Mucosa of descending colon (tissue), 3 donors: ENCODE results near the gene CD46. TPM values are rescaled to one million over a fixed set of nuclear protein-coding genes. Genes with fewer than 3 reads are reported as not detected.

Source experiments
- ATAC-seq: fragments of 200-7000 bp; cut with Tn5 transposase; one replicate; pipeline ENCODE4 v1.9.1; 2020; ENCODE audit warnings: mild to moderate bottlenecking, moderate library complexity
- DNase-seq, 3 donors: peaks; one replicate each; pipeline ENCODE4 v3.0.0-alpha.2; 2020
- H3K36me3 ChIP-seq: fragments of 200-600 bp; one replicate; pipeline ENCODE4 v1.8.0; 2021; ENCODE audit warnings: low read depth, mild to moderate bottlenecking
- H3K4me1 ChIP-seq: fragments of 200-600 bp; one replicate; pipeline ENCODE4 v1.8.0; 2021; ENCODE audit warnings: low read depth, mild to moderate bottlenecking
- H3K4me3 ChIP-seq: fragments of 200-600 bp; one replicate; pipeline ENCODE4 v1.8.0; 2021; ENCODE audit warnings: mild to moderate bottlenecking
- H3K9me3 ChIP-seq: fragments of 200-600 bp; one replicate; pipeline ENCODE4 v1.8.0; 2021; ENCODE audit warnings: mild to moderate bottlenecking
- CTCF ChIP-seq: fragments of 200-600 bp; IDR thresholded peaks from one replicate; pipeline ENCODE4 v1.8.0; 2022; ENCODE audit warnings: antibody characterized with exemption, mild to moderate bottlenecking
- intact Hi-C, 2 donors: fragments of 100-400 bp; cut with DNase I in 1 of 2; cut with micrococcal nuclease in 1 of 2; formaldehyde crosslinking; loops; one replicate each; pipeline versions ENCODE4 v1.11.0 to v1.11.1; 2022; cut with DNase I, micrococcal nuclease
- total RNA-seq, 3 donors: library from RNA; stranded (reverse); fragmentation: NEBNext Ultra II Directional in 2 of 3; extraction: Animal tissue kit (Norgen Biotek cat#: 25700) in 2 of 3; gene quantifications; one replicate each; pipeline versions ENCODE4 v1.2.1 to v1.2.4, GENCODE V29; 2021 to 2023
- donor health status: DM: no; HTN: no; CAD: no; lungs with moderate emphysema.
- donor health status: DM: no; HTN: no; CAD: no.
- donor health status: DM: no; HTN: yes; CAD: no.

The CD46 gene
- total RNA-seq, 3 donors from 2014 or later: 170 to 260 (median 202) TPM

GRCh38 chr1:207799989-207800648, 48.3 kb downstream of the CD46 start:
- DNase-seq: no peak
- no peak for ATAC-seq
- H3K4me1 ChIP-seq: peaks cover 11% of the 10 kb centered on the region

GRCh38 chr1:207801819-207802218, 50.0 kb downstream of the CD46 start:
- H3K4me3 ChIP-seq: no peak overlapping the region
- ATAC-seq (no peak), DNase-seq (no peak)
- intact Hi-C loops: no loop called here
- H3K4me1 ChIP-seq: peaks cover 22% of the 10 kb centered on the region
- TF ChIP-seq CTCF: no peak
- no peaks in the 10 kb centered on the region for H3K36me3 ChIP-seq
- no peaks in the 10 kb centered on the region for H3K9me3 ChIP-seq

More at GRCh38 chr1:207799989-207800648, 48.3 kb downstream of the CD46 start:
- intact Hi-C loops: no loop called here
- Histone ChIP-seq H3K36me3 (no peaks in the 10 kb centered on the region), H3K9me3 (no peaks in the 10 kb centered on the region), H3K4me3 (no peak overlapping the region)
- TF ChIP-seq CTCF: no peak

GRCh38 chr1:207803678-207804077, 51.8 kb downstream of the CD46 start:
- intact Hi-C loops: no loop called here
- TF ChIP-seq CTCF: no peak
- H3K36me3 ChIP-seq: no peaks in the 10 kb centered on the region

GRCh38 chr1:207804721-207805468, 53.0 kb downstream of the CD46 start:
- ATAC-seq: no peak
- TF ChIP-seq CTCF: no peak
- Histone ChIP-seq H3K4me1 (peaks cover 41% of the 10 kb centered on the region), H3K9me3 (no peaks in the 10 kb centered on the region), H3K4me3 (no peak overlapping the region), H3K36me3 (no peaks in the 10 kb centered on the region)
- no peak for DNase-seq
- intact Hi-C loops: no loop called here

More at GRCh38 chr1:207803678-207804077, 51.8 kb downstream of the CD46 start:
- DNase-seq: no peak
- no peak for ATAC-seq
- peaks cover 29% of the 10 kb centered on the region for H3K4me1 ChIP-seq
- no peak overlapping the region for H3K4me3 ChIP-seq
- H3K9me3 ChIP-seq: no peaks in the 10 kb centered on the region

- Histone ChIP-seq H3K4me3 (no peak overlapping the region), H3K36me3 (no peaks in the 10 kb centered on the region), H3K4me1 (peaks cover 49% of the 10 kb centered on the region), H3K9me3 (no peaks in the 10 kb centered on the region)
- DNase-seq (no peak), ATAC-seq (no peak)
- TF ChIP-seq CTCF: no peak
- intact Hi-C loops: no loop called here
Measured at GRCh38 chr1:207805841-207806421, 54.1 kb downstream of the CD46 start.
